ENCODE results near the gene PARD3.

- TF ChIP-seq CTCF (IDR thresholded peaks at IDR 0.05) (no peak), POLR2A (IDR thresholded peaks at IDR 0.05) (no peak)
Measured at GRCh38 chr10:34087095-34087418, 728.0 kb downstream of the PARD3 start.
